HG03066 (cell line): Measurements from ENCODE around the gene NFILZ.

Experiments used
- ATAC-seq: cut with Tn5 transposase; IDR thresholded peaks from one replicate; pipeline ENCODE4 v1.9.1; 2021; ENCODE audit warnings: low read depth; ENCODE audit not compliant: unreplicated experiment

NFILZ gene

DNA sequence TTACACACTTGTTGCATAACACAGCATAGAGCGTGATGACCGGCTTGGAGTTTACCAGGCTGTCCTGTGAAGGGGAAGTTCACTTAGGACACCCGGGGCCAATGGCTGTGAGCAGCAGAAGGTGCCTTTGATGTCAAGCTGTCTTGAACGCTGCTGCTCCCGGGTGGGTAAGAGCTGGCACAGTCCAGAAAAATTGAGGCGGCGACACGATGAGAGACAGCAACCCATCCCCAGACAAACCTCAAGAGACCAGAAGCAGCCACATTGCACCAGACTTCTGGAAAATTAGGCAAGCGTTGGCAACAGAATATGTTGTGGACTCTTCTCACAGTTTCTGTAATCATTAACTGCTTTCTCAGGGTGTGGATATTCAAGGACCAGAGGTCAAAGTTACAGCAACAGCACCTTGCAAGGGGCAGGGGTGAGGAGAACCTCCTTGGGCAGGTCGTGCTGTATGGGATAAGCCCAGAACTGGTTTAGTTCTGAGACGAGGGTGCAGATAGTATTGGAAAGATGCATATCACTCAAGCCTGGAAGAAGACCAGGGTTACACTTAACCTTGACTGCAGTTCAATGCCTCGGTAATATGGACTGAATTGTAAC is 10.1 kb downstream of the NFILZ start:
- ATAC-seq, result no peak

DNA sequence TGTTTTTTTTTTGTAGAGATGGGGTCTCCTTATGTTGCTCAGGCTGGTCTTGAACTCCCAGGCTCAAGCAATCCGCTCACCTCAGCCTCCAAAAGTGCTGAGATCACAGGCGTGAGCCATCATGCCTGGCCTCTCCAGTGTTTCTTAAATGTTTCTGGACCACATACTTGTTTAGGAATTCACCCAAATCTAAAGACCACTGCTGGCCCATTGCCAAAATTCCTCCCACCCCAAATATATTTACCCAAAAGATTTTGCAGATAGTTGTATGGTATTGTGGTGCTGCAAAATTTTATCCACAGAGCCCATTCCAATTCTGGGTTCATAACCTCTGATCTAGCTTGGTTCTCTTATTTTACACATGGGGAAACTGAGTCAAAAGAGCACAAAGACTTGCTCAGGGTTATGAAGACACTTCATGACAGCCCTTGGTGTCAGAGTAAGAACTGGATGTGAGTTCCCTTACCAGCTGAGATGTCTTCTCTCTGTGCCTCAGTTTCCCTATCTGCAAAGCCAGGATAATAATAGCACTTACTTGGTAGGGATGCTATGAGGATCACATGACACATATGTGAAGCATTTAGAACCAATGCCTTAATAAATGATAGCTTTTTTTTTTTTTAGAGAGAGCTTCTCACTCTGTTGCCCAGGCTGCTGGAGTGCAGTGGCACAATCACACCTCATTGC is 10.9 kb downstream of the NFILZ start:
- no peak for ATAC-seq

DNA sequence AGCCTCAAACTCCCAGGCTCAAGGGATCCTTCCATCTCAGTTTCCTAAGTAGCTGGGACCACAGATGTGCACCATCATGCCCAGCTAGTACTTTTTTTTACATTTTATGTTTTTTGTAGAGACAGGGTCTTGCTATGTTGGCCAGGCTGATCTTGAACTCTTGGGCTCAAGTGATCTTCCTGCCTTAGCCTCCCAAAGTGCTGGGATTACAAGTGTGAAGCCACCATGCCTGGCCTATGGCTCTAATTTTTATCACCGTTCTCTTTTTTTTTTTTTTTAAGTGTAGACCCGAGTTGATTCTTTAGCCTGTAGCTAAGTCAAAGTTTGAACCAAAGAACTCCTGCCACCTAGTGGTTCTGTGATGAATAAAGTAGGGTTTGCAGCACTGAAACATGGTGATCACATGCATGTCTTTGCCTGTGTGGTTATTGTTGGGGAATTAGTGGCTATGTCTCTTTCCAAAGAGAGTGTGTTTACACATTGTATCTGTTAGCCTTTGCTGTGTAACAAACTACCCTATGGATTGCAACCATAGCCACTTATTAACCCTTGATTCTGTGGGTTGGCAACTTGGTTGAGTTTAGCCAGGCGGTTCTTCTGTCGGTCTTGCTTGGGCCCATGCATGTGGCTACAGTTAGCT is 11.6 kb downstream of the NFILZ start:
- ATAC-seq, result no peak

DNA sequence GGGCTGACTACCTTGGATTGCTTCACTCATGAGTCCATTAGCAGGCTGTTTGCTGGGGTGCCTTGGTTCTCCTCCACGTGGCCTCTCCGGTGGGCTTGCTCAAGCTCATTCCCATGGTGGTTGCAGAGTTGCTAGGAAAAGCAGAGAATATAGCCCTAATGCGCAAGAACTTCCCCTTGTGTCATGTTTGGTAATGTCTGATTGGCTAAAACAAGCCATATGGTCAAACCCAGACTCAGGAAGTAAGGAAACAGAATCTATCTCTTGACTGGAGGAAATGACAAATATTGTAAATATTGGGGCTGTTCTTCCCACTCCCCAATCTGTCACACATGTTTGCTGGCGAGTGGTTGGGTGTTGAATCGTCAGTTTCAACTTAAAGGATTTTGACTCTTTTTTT is 12.1 kb downstream of the NFILZ start:
- no peak for ATAC-seq

DNA sequence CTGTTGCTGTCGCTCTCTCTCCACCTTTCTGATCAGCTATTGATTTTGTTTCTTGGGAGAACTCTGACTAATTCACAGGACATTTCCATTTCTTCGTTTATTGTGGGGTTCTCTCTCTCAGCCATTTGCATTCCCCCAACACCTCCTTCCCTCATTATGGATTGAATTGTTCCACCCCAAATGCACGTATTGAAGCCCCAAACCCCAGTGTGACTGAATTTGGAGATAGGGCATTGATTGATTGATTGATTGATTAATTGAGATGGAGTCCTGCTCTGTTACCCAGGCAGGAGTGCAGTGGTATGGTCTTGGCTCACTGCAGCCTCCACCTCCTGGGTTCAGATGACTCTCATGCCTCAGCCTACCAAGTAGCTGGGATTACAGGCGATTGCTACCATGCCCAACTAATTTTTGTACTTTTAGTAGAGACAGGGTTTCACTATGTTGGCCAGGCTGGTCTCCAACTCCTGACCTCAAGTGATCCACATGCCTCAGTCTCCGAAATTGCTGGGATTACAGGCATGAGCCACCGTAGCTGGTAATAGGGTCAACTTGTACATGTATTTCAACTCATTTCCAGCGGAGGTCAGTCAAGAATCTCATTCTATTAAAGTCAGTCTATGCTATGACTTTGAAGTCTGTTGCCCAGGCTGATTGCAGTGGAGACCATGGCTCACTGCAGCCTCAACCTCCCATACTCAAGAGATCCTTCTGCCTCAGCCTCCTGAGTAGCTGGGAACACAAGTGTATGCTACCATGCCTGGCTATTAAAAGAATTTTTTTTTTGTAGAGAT is 13.6 kb downstream of the NFILZ start:
- ATAC-seq, result no peak

DNA sequence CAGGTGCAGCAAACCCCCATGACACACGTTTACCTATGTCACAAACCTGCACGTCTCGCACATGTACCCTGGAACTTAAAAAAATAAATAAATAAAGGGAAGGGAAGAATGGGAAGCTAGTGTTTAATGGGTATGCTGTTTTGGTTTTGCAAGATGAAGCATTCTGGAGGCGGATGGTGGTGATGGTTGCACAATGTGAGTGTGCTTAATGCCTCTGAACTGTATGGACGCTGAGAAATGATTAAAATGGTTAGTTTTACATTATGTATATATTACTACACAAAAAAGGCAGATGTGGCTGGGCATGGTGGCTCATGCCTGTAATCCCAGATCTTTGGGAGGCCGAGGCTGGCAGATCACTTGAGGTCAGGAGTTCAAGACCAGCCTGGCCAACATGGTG is 17.8 kb downstream of the NFILZ start:
- no peak for ATAC-seq

DNA sequence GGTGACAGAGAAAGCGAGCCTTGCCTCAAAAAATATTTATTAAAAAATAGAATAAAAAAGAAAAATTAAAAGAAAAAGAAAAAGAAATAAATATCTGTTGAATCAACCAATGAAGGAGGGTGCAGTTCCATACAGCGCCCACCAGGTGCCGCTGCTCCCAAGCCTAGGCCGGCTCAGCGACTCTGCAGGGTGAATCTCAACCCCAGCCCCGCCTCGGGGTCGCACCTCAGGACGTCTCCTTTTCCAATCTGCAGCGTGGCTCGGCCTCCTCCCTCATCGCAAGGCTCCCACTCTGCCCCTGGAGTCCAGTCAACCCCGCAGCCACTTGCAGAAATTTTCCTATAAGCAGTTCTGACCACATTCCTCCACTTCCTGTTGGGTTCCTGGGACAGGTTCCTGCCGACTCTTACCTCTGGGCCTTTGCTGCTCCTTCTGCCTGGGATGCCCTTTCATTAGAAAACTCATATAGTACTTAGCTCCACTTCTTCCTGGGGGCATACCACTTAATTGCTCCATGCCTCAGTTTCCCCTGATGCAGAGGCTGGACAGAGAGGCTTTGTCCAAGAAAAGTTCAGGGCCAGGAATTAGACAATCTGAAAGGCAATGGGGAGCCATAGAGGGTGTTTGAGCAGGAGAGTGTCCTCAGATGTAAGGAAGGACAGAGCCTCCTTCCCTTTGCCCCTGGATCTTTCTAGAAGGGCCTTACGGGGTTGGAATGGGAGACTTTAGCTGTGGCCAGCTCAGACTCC is 24.3 kb downstream of the NFILZ start:
- no peak for ATAC-seq

DNA sequence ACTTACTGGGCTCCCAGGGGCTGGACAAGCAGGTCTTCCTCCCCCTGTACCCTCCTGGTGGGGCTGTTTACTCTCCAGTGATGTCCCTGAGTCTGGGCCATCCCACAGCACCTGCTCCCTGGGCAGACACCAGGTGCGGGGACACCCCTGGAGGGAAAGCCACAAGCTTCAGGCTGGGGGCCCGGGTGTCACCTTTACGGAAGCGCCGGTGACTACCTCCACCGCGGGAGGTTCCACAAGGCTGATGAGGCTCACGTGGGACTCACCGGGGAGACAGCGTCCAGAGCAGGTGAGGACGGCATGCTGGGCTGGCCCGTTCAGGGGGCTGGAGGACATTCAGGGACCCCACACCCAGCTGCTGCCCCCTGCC is 24.9 kb downstream of the NFILZ start:
- ATAC-seq, result no peak

DNA sequence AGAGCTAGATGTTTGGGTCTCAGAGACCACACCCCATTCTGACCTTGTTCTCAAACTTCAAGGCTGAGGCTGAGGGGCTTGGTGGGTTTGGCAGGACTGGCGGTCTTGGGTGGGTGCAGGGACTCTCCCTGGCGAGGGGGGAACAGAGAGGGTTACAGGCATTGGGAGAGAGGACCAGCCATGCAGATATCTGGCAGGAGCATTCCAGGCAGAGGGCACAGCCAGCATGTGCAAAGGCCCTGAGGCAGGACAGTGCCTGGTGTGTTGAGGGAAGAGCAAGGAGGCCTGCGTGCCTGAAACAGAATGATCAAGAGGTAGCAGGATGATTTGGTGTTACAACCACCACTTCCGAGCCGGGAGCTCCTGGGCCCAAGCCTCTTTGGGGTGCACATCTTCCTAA is 27.4 kb downstream of the NFILZ start:
- ATAC-seq, result no peak

DNA sequence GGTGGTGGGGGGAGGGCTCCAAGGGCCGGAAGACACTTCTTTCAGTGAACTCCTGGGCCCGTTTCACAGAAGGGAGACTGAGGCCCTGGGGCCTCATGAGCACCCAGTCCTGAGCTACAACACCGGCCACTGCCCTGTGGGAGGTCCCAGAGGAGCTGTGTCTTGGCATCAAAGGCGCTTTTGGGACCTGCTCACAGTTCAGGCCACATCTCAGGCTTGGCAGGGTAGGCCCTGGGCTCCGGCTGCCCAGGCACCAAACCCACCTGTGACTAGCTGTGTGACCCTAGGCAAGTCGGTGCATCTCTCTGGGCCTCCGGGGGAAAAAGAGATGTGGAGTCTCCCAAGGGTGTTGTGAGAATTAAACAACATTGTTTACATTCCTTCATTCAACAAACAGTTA is 29.5 kb downstream of the NFILZ start:
- ATAC-seq, result no peak

DNA sequence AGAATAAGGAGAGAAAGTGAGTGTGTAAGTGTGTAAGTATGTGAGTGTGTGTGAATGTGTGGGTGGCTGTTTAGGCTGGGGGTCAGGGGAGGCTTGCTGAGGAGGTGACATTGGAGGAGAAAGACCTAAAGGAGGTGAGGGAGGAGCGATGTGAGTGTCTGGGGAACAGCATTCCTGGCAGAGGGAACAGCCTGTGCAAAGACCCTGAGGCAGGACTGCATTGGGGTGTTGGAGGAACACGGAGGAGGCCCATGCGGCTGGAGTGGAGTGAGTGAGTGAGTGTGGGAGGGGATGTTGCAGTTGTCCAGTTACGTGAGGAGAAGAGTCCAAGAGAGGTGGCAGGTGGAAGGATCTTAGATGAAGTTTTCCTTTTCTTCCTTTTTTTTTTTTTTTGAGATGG is 31.8 kb downstream of the NFILZ start:
- no peak for ATAC-seq

DNA sequence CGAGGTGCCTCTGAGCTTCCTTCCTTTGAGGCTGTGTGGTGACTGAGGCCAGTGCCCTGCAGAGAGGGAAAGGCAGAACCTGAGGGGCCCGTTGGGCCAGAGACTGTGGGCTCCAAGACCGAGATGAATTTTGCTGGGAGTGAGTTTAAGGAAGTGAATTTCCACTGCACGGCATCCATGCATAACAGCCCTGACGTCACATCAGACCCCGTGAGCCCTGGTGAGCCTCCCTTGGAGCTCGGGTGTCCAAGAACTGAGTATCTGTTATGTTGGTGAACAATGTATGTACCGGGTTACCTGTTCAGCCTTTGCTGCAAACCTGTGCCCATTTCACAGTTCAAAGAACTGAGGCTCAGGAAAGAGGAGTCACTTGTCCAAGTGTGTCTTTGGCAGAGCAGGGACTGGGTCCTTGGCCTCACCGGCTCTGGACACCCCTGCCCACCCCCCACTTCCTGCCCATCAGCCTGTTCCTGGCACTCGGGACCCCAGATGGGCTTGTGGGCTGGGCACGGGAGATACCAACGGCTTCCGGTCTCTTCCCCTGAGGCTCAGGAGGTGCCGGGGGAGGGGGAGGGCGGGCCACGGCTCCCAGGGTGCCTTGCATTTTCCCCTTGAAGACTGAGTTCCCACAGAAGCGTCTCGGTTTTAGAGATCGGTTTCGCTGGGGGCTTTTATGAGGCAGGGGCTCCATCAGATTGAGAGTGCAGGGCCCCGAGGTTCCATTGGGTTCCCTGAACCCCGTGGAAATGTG is 33.7 kb downstream of the NFILZ start:
- ATAC-seq, result no peak

DNA sequence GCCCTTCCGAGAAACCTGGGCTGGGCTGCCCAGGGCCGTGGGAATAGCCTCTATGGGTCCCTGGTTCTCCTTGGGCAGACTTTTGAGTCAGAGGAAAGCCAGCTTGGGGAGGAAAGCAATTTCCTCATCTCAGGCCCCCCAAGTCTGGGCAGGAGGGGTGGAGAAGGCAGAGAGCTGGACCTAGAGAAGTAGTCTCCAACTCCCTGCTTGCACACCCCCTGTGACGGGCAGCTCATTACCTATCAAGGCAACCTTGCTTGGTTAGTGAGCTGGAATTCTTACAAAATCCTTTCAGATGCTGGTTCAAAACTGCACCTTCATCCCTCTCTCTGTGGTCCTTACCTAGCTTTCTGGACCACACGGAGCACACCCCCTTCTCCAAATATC is 34.2 kb downstream of the NFILZ start:
- no peak for ATAC-seq

DNA sequence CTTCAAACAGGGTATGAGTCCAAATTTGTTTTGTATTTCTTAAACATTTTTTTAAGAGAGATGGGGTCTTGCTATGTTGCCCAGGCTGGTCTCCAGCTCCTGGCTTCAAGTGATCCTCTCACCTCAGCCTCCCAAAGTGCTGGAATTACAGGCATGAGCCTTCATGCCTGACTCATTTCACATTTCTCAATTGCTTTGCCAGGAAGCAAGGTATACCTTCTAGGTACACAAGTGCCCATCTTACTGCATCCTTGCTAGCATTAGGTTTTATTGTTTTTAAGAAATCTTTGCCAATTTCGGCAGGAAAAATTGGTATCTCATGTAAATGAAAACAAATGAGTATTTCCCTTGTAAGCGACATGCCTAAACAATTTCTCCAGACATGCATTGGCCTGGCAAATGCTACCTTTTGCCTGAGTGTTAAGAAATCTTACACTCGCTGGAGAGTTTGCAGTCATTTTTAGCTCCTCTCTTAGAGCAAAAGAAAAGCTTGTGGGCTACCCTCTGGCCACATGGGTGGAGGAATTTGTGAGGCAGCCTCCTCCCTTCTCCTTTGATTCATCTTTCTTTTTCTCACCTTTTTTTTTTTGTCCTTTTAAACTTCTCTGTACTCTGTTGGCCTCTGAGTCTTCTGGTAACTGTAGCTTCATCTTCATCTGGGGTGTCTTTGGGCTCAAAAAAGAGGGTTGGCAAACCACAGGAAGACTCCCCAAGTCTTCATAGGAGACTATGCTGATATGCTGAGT is 35.2 kb downstream of the NFILZ start:
- no peak for ATAC-seq

DNA sequence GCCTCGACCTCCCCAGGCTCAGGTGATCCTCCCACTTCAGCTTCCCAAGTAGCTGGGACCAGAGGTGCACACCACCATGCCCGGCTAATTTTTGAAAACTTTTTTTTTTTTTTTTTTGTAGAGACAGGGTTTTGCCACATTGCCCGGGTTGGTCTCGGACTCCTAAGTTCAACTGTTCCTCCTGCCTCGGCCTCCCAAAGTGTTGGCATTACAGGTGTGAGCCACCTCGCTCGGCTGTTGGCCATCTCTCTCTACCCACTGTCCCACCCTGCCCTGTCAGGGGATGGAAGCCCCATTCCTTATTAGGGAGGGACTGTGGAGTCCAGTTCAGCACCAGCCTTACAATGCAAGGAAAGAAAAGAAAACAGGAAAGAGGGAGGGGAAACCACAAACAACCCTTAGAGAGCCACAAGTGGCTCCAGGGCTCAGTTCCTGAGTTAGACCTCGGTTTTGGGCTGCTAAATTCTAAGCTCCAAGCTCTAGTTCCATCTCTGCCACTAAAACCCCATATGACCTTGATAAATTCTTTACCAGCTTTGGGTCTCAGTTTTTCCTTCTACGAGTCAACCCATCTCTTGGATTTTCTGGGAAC is 36.5 kb downstream of the NFILZ start:
- no peak for ATAC-seq

DNA sequence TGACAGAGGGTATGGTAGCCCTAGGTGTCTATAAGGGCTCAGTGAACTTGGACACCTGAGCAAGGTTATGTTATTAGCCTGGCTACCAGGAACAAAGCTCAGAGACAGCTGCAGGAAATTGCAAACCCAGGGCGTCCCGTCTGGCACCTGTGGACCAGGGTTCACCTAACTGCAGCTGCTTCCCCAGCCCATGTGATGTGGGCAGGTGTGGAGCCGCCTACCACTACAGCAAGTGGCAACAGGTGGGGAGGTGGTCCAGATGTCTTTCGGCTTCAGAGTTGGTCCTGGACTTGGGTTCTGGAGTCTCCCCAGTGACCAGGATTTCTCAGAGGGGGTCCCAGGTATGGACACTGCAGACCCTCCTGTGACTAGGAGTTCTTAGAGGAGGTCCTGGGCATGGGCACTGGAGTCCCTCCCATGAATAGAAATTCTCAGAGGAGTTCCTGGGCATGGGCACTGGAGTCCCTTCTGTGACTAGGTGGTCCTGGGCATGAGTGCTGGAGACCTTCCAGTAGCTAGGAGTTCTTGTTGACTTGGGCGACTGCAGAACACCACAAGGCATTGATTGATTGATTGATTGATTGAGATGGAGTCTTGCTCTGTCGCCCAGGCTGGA is 43.0 kb downstream of the NFILZ start:
- no peak for ATAC-seq

DNA sequence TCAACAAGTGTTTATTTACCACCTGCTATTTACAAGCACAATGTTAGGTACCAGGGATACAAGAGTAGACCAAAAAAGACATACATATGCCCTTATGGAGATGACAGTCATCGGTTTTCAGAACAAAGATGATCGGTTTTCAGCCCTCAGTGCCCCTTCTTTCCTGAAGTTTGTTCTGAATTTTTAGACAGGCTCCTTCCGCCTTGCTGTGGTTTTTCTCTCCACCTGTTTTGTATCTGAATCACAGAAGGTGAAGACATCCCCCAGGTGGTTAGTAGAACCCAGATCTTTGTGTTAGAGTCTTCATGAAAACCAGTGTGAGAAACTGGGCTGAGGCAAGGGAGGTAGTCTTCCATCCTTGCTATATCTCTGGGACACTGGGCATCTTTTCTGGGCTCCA is 44.6 kb downstream of the NFILZ start:
- ATAC-seq, result no peak

DNA sequence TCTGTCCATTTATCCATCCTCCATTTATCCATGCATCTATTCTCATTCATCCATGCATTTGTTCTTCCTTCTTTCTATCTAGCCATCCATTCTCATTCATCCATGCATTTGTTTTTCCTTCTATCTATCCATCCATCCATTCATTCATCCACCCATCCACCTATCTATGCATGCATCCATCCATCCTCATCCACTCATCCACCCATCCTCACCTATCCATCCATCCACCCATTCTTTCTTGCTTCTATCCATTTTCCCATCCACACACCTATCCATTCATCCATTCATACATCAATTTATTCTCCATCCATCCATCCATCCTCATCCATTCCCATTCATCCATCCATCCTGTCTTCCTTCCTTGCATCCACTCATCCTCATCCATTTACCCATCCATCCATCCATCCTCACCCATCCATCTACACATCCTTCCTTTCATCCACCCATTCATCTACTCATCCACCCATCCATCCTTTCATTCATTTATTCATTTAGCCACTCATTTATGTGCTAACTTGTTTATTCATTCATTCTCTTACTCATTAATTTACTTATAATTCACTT is 47.9 kb downstream of the NFILZ start:
- no peak for ATAC-seq
